ENCODE measurements around the gene CNTNAP2. TPM values are rescaled to one million over a fixed set of nuclear protein-coding genes. Genes with fewer than 3 reads are reported as not detected.
A peak's percentile ranks its signal among the peaks of the same experiment; 100 is the strongest.

Gene CNTNAP2
- total and polyA plus RNA-seq, 2 of the 8 experiments (the other 6 are each of a cell fraction or from before 2014, with no cell fraction given), result 27.9 to 71.0 TPM

- Histone ChIP-seq H3K14ac (ENCODE audit: insufficient read length) (no peak overlapping the region), H3K4me1 (replicated peaks in 1 of 4; ENCODE audit: control insufficient read depth in 3 of 4, insufficient read depth in 4 of 4, low read length in 3 of 4) (no peaks in the 10 kb centered on the region), H2AK5ac (ENCODE audit: low read depth, low read length) (no peak overlapping the region), H4K20me1 (replicated peaks in 1 of 2; ENCODE audit: control insufficient read depth in 1 of 2, insufficient read depth in 2 of 2, low read length in 2 of 2) (no peaks in the 10 kb centered on the region), H2BK120ac (replicated peaks; ENCODE audit: low read depth, low read length) (no peak overlapping the region), H3K56ac (replicated peaks; ENCODE audit: insufficient read length, low read depth, low read length) (no peak overlapping the region), H3K79me2 (ENCODE audit: control insufficient read depth in 1 of 2, insufficient read depth in 2 of 2, low read length in 2 of 2) (no peaks in the 10 kb centered on the region), H2BK15ac (ENCODE audit: low read length) (no peak overlapping the region), H2AFZ (ENCODE audit: low read length) (0 out of 2 replicates have a peak overlapping the region, but pooled peaks have one; percentile 7), H4K8ac (ENCODE audit: extremely low read depth, insufficient read depth, low read length) (no peak overlapping the region), H4K5ac (ENCODE audit: insufficient read length, low read depth, low read length) (no peak overlapping the region), H3K79me1 (ENCODE audit: low read depth, low read length) (no peaks in the 10 kb centered on the region), H3K23me2 (ENCODE audit: low read depth, low read length) (no peaks in the 10 kb centered on the region), H3K4me2 (ENCODE audit: insufficient read depth in 1 of 2, low read depth in 2 of 2, low read length in 2 of 2) (no peak overlapping the region), H2BK5ac (ENCODE audit: low read depth, low read length) (no peak overlapping the region), H2BK20ac (ENCODE audit: low read length) (no peak overlapping the region), H3K4me3 (ENCODE audit: extremely low read depth in 1 of 4, insufficient read depth in 2 of 4, low read depth in 3 of 4, low read length in 4 of 4) (no peak overlapping the region), H3K27me3 (replicated peaks in 1 of 4; ENCODE audit: control insufficient read depth in 3 of 4, extremely low read depth in 1 of 4, insufficient read depth in 3 of 4, low read length in 3 of 4) (no peaks in the 10 kb centered on the region), H3K9ac (replicated peaks in 1 of 4; ENCODE audit: extremely low read depth in 1 of 4, low read depth in 3 of 4, low read length in 3 of 4) (no peak overlapping the region), H2BK12ac (ENCODE audit: low read depth, low read length) (no peak overlapping the region), H3K23ac (ENCODE audit: insufficient read length) (no peak overlapping the region), H3K18ac (ENCODE audit: extremely low read depth, low read length) (no peak overlapping the region), H3K4ac (replicated peaks; ENCODE audit: insufficient read length, low read depth, low read length) (no peak overlapping the region), H3K27ac (ENCODE audit: low read depth, low read length) (no peak overlapping the region), H3K9me3 (ENCODE audit: insufficient read depth in 2 of 2, low read depth in 1 of 2, low read length in 1 of 2) (no peaks in the 10 kb centered on the region), H4K91ac (replicated peaks; ENCODE audit: insufficient read length, low read length) (no peak overlapping the region), H3K36me3 (ENCODE audit: control insufficient read depth in 2 of 4, insufficient read depth in 4 of 4, low read length in 3 of 4) (no peaks in the 10 kb centered on the region)
- POLR2A ChIA-PET (ENCODE audit: partially characterized antibody), result no interaction called here
- TF ChIP-seq YY1 (IDR thresholded peaks at IDR 0.05; ENCODE audit: low read depth, low read length) (no peak), CBX5 (IDR thresholded peaks at IDR 0.05; ENCODE audit: low read depth, low read length) (no peak)
- DNase-seq (ENCODE audit: low read depth in 1 of 2, low spot score in 2 of 2), result no peak
- FAIRE-seq, result no peak
- CTCF ChIA-PET (ENCODE audit: partially characterized antibody), result no interaction called here
These were observed 906.8 kb downstream of the CNTNAP2 start for GRCh38 chr7:147023440-147023839.
